NB4 (cell line): ENCODE data around the gene OSTC.

Experiments
- CTCF ChIP-seq: IDR thresholded peaks from one replicate; pipeline ENCODE4 v1.5.1; 2012; ENCODE audit warnings: low read depth, low read length
- POLR2A ChIP-seq: IDR thresholded peaks from 2 replicates; pipeline ENCODE4 v1.6.1; 2011; ENCODE audit warnings: mild to moderate bottlenecking; ENCODE audit not compliant: insufficient read length; ENCODE audit errors: extremely low read depth
- TF ChIP-seq, protein P1 (sequence below): IDR thresholded peaks from 2 replicates; pipeline ENCODE4 v1.6.1; 2011; ENCODE audit warnings: low read depth, low read length

DNA sequence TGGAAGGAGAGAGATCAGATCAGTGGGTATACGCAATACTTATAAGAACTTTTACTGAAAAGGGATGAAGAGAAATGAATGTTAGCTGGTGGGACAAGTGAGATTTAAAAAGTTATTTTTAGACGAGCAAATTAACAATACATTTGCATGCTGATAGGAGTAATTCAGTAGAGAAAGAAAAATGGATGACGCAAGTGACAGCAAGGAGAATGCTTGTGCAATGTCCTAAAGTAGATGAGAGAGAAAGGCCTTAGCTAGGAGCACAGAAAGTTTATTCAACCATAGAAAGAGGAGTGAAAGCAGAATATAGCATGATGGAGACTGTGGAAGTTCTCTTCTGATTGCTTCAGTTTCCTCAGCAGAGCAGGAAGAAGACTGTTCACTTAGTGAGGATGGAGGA, 45.8 kb downstream of the OSTC start:
- TF ChIP-seq CTCF (no peak), POLR2A (no peak)
- TF ChIP-seq, protein P1, sequence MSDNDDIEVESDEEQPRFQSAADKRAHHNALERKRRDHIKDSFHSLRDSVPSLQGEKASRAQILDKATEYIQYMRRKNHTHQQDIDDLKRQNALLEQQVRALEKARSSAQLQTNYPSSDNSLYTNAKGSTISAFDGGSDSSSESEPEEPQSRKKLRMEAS: no peak
